Endothelial cell of umbilical vein (primary cell): ENCODE results near the gene RP9. TPM values are rescaled to one million over a fixed set of nuclear protein-coding genes. Genes with fewer than 3 reads are reported as not detected.
A peak's percentile ranks its signal among the peaks of the same experiment; 100 is the strongest.

ENCODE experiments used
- BruUV-seq: library from RNA; stranded (reverse); fragments of 400-500 nt; replicated peaks from 2 replicates; lab custom pipeline; 2021; lab: Mats Ljungman, UMichigan
- CTCF ChIA-PET: fragments of 300-600, 350-600 bp; sonication (Branson Sonifier 250); formaldehyde crosslinking; loops from one replicate; lab custom pipeline; 2021; ENCODE audit warnings: antibody characterized with exemption, inconsistent platforms; lab: Charles Lee
- POLR2A ChIA-PET: fragments of 300-600, 350-600 bp; sonication (Branson Sonifier 250); formaldehyde crosslinking; loops from one replicate; lab custom pipeline; 2021; ENCODE audit warnings: antibody characterized with exemption, inconsistent platforms; lab: Charles Lee
- DNase-seq: peaks from one replicate; pipeline ENCODE4 v3.0.0-alpha.2; 2011; ENCODE audit warnings: low read depth, low spot score
- FAIRE-seq: peaks from 2 replicates; lab custom pipeline; 2011; peaks lifted over from hg19 to GRCh38; lab: Jason Lieb, UNC
- H2AFZ ChIP-seq: 2 replicates; pipeline ENCODE4 v1.6.0; 2012; ENCODE audit warnings: low read depth, low read length, control low read depth, inconsistent platforms
- H3K27ac ChIP-seq: 2 replicates; pipeline ENCODE4 v1.5.1; 2011; ENCODE audit warnings: low read depth, mild to moderate bottlenecking, control low read depth, low read length, moderate library complexity; ENCODE audit not compliant: insufficient read depth
- H3K27me3 ChIP-seq, 2 experiments: 2 replicates each; pipeline versions ENCODE4 v1.6.0 to v1.6.1; 2011; ENCODE audit warnings: low read length in 2 of 2, mixed read lengths in 1 of 2; ENCODE audit not compliant: control insufficient read depth in 2 of 2, insufficient read depth in 2 of 2
- H3K36me3 ChIP-seq, 2 experiments: 2 replicates in 1 of 2; 3 replicates in 1 of 2; pipeline ENCODE4 v1.5.1; 2011; ENCODE audit warnings: low read length in 2 of 2, mild to moderate bottlenecking in 1 of 2, moderate library complexity in 1 of 2; ENCODE audit not compliant: control insufficient read depth in 2 of 2, insufficient read depth in 2 of 2; ENCODE audit errors: extremely low read depth in 1 of 2
- H3K4me1 ChIP-seq: 3 replicates; pipeline ENCODE4 v1.5.1; 2011; ENCODE audit warnings: mild to moderate bottlenecking, low read length; ENCODE audit not compliant: control insufficient read depth, insufficient read depth; ENCODE audit errors: extremely low read depth
- H3K4me2 ChIP-seq: 2 replicates; pipeline ENCODE4 v1.6.1; 2011; ENCODE audit warnings: low read length, control low read depth, mixed read lengths; ENCODE audit not compliant: insufficient read depth
- H3K4me3 ChIP-seq, 3 experiments: fragments of 200-600 bp in 1 of 3; sonication (generic), shearing (Covaris generic) in 1 of 3; replicated peaks in 1 of 3; 2 replicates each; pipeline ENCODE4 v1.5.1; 2011 to 2016; ENCODE audit warnings: control low read depth in 3 of 3, low read length in 3 of 3, mild to moderate bottlenecking in 2 of 3, inconsistent platforms in 1 of 3, low read depth in 1 of 3, moderate library complexity in 1 of 3; ENCODE audit not compliant: insufficient read depth in 1 of 3
- H3K79me2 ChIP-seq: 2 replicates; pipeline ENCODE4 v1.6.0; 2012; ENCODE audit warnings: low read length, inconsistent platforms; ENCODE audit not compliant: control insufficient read depth, insufficient read depth
- H3K9ac ChIP-seq: replicated peaks from 2 replicates; pipeline ENCODE3; 2011; ENCODE audit warnings: low read length, control low read depth; ENCODE audit not compliant: insufficient read depth; ENCODE audit errors: extremely low read depth
- H3K9me1 ChIP-seq: replicated peaks from 3 replicates; pipeline ENCODE4 v1.6.0; 2011; ENCODE audit warnings: mild to moderate bottlenecking, low read length; ENCODE audit not compliant: control insufficient read depth, insufficient read depth; ENCODE audit errors: extremely low read depth
- H3K9me3 ChIP-seq: replicated peaks from 2 replicates; pipeline ENCODE4 v1.5.1; 2012; ENCODE audit warnings: low read length, inconsistent platforms; ENCODE audit not compliant: control insufficient read depth, insufficient read depth
- H4K20me1 ChIP-seq: replicated peaks from 2 replicates; pipeline ENCODE3; 2011; ENCODE audit warnings: mild to moderate bottlenecking, low read length; ENCODE audit not compliant: control insufficient read depth, insufficient read depth; ENCODE audit errors: extremely low read depth
- CTCF ChIP-seq, 2 donors: IDR thresholded peaks; 1 replicate in 1 of 2; 2 replicates in 1 of 2; pipeline ENCODE4 v1.5.1; 2011; ENCODE audit warnings: low read length in 2 of 2, mild to moderate bottlenecking in 2 of 2, moderate library complexity in 2 of 2, control low read depth in 1 of 2, inconsistent platforms in 1 of 2, low read depth in 1 of 2; ENCODE audit not compliant: insufficient read depth in 1 of 2; ENCODE audit errors: extremely low read depth in 1 of 2
- EZH2 ChIP-seq: IDR thresholded peaks from 2 replicates; pipeline ENCODE4 v1.6.1; 2012; ENCODE audit warnings: borderline replicate concordance, low read depth, mild to moderate bottlenecking, moderate library complexity, low read length, inconsistent platforms; ENCODE audit not compliant: severe bottlenecking
- FOS ChIP-seq: IDR thresholded peaks from 2 replicates; pipeline ENCODE4 v1.6.1; 2011; ENCODE audit warnings: mild to moderate bottlenecking, low read length, moderate library complexity, borderline replicate concordance; ENCODE audit not compliant: insufficient read depth
- GATA2 ChIP-seq: IDR thresholded peaks from 2 replicates; pipeline ENCODE4 v1.7.0; 2011; ENCODE audit warnings: low read depth, mild to moderate bottlenecking, moderate library complexity, mixed read lengths, low read length; ENCODE audit not compliant: insufficient read length, insufficient read depth
- JUN ChIP-seq: IDR thresholded peaks from 2 replicates; pipeline ENCODE4 v1.6.1; 2011; ENCODE audit warnings: borderline replicate concordance, low read depth; ENCODE audit not compliant: insufficient read length, insufficient read depth
- MYC ChIP-seq: IDR thresholded peaks from one replicate; pipeline ENCODE4 v1.6.1; 2011; ENCODE audit warnings: mild to moderate bottlenecking, low read depth, low read length
- POLR2A ChIP-seq: IDR thresholded peaks from 2 replicates; pipeline ENCODE4 v1.6.1; 2012; ENCODE audit warnings: low read depth, mild to moderate bottlenecking, control low read depth, low read length
- POLR2AphosphoS5 ChIP-seq: IDR thresholded peaks from 2 replicates; pipeline ENCODE4 v1.6.1; 2012; ENCODE audit warnings: low read depth, mild to moderate bottlenecking, control low read depth, low read length, moderate library complexity; ENCODE audit not compliant: insufficient read depth
- dilution Hi-C: fragments of 300-500 bp; cut with MboI; formaldehyde crosslinking; loops from one replicate; pipeline ENCODE4 v1.15.0; 2019; ENCODE audit warnings: low sequenced_read_pairs; ENCODE audit not compliant: extremely low pct_ligation_motif_present
- intact Hi-C: fragments of 100-400 bp; cut with micrococcal nuclease; formaldehyde crosslinking; loops from one replicate; pipeline ENCODE4 v1.10.0; 2022
- polyA plus RNA-seq, 4 experiments: library from polyadenylated mRNA; depleted of rRNA in 3 of 4; stranded (reverse) in 3 of 4; unstranded in 1 of 4; fragments of >200 nt; gene quantifications; 2 replicates each; pipeline versions ENCODE4 v1.2.1 to v1.2.3, GENCODE V29; 2011 to 2012; ENCODE audit warnings: missing spikeins in 1 of 4
- total RNA-seq: library from RNA; stranded (reverse); gene quantifications from 2 replicates; pipeline ENCODE4 v1.2.3, GENCODE V29; 2021
- TF ChIP-seq, protein P1 (sequence below): IDR thresholded peaks from 2 replicates; pipeline ENCODE4 v1.6.1; 2011; ENCODE audit not compliant: insufficient read depth, insufficient read length

RP9 gene
- total and polyA plus RNA-seq, 2 donors (not counting 3 experiments of a cell fraction or from before 2014, with no cell fraction given) = 16.0 to 18.5 TPM

DNA sequence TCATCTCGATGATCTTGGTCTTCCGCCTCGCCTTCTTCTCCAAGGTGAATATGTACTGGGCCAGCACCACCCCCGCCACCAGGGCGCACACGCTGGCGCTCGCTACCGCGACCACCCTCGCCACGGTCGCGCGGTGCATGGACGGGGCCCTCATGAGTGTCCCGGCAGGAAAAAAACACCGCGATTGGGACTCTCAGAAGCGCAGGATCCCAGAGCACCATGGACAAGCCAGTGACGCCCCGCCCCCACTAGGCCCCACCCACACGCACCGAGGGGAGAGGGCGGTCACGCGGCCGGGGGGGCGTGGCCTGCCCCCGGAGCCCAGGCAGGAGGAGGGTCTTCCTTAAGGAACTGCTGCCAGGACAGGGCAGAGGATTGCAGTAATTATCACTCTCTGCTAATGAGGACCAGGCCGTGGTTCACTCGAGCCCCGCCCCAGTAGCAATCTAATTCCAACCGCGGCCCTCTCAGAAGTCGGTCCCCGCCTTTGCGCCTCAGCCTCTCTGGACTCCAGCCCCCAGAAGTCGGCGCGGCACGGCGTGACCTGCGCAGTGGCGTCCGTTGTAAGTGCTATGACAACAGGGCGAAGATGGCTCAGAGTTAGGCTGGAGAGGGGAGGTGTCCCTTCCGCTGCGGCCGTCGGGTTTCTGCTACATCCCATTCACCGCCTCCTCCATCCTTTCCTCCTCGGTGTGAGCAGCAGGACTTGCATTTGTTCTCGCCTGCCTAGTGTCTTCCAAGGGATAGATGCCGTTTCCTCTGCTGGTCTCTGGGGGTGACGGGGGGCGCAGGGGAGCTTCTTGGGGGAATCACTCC lies 20.0 kb upstream of the RP9 start, which contains the start of gene BBS9:
Gene BBS9 (plus strand): TSS at position 575 of the 816 bp plus-strand sequence. CDS start 16,689 bp downstream, outside the sequence.
- Histone ChIP-seq H3K9me1 (no peaks in the 10 kb centered on the region), H3K27me3 (no peaks in the 10 kb centered on the region), H4K20me1 (no peaks in the 10 kb centered on the region), H3K27ac (no peak within 1 kb of the TSS), H3K9me3 (no peaks in the 10 kb centered on the region), H3K4me3 (peak within 1 kb of the TSS; percentile 48 to 85 (median 71)), H3K79me2 (no peaks in the 10 kb centered on the region), H3K4me1 (peaks cover 8% of the 10 kb centered on the region), H2AFZ (peak within 1 kb of the TSS; percentile 86), H3K4me2 (peak within 1 kb of the TSS; percentile 89), H3K9ac (peak within 1 kb of the TSS; percentile 64), H3K36me3 (no peaks in the 10 kb centered on the region)
- dilution Hi-C loops = no loop called here
- POLR2A ChIA-PET = no interaction called here
- FAIRE-seq (peak; percentile 87), DNase-seq (peak; percentile 96)
- CTCF ChIA-PET = interaction anchor here (0.8 to 1.6 kb wide), 3 partner anchors 19 to 21 kb away, joined by 3 to 4 read pairs (median 4); no protein-coding TSS in a partner anchor
- TF ChIP-seq POLR2A (peak; percentile 64), MYC (no peak), GATA2 (no peak), FOS (no peak)
- TF ChIP-seq, protein P1, sequence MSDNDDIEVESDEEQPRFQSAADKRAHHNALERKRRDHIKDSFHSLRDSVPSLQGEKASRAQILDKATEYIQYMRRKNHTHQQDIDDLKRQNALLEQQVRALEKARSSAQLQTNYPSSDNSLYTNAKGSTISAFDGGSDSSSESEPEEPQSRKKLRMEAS = no peak
- intact Hi-C loops = loop anchor here (1.0 kb wide), 1 partner anchor 20 kb away; the partner anchor contains the start of gene RP9
- no TSS peak for BruUV-seq

- H3K9ac ChIP-seq = peak overlapping the region; percentile 64
- no peak for TF ChIP-seq MYC
- no peak for TF ChIP-seq EZH2
- no peak for TF ChIP-seq GATA2
- TF ChIP-seq, protein P1 = no peak
- no peak for TF ChIP-seq FOS
- TF ChIP-seq POLR2A = no peak
- no peak for TF ChIP-seq POLR2AphosphoS5
- no peak for TF ChIP-seq CTCF (IDR thresholded peaks at IDR 0.05; ENCODE audit: extremely low read depth in 1 of 2, insufficient read depth in 1 of 2, low read depth in 1 of 2, low read length in 2 of 2)
- TF ChIP-seq JUN = no peak
- no peak overlapping the region for H3K27ac ChIP-seq
- H3K9me1 ChIP-seq = no peaks in the 10 kb centered on the region
- no peaks in the 10 kb centered on the region for H4K20me1 ChIP-seq
- no TSS peak for BruUV-seq
- CTCF ChIA-PET = interaction anchor here (1.6 kb wide), 1 partner anchor 20 kb away, joined by 4 read pairs; no protein-coding TSS in a partner anchor
- POLR2A ChIA-PET = no interaction called here
- intact Hi-C loops (no loop called here), dilution Hi-C loops (no loop called here)
- H3K79me2 ChIP-seq = no peaks in the 10 kb centered on the region
- no peaks in the 10 kb centered on the region for H3K27me3 ChIP-seq
- FAIRE-seq (no peak), DNase-seq (no peak)
- H3K4me1 ChIP-seq = peaks cover 8% of the 10 kb centered on the region
- H3K36me3 ChIP-seq = no peaks in the 10 kb centered on the region
- H3K4me2 ChIP-seq = peak overlapping the region; percentile 82
- H3K9me3 ChIP-seq = no peaks in the 10 kb centered on the region
- peak overlapping the region; percentile 86 for H2AFZ ChIP-seq
- H3K4me3 ChIP-seq = peak overlapping the region; percentile 48 to 85 (median 71)
Measured at GRCh38 chr7:33128631-33128989, 19.4 kb upstream of the RP9 start.
